ENCODE measurements around the gene KCNIP1. TPM values are rescaled to one million over a fixed set of nuclear protein-coding genes. Genes with fewer than 3 reads are reported as not detected.

Gene KCNIP1
- polyA plus RNA-seq, 1 of the 3 experiments (the other 2 are of a cell fraction) = 1.3 TPM

GRCh38 chr5:170469414-170469813 lies 34.4 kb upstream of the KCNIP1 start:
- no peaks in the 10 kb centered on the region for H3K27me3 ChIP-seq (ENCODE audit: insufficient read depth)
- H3K79me2 ChIP-seq (ENCODE audit: insufficient read depth) = no peaks in the 10 kb centered on the region
- POLR2A ChIA-PET = interaction anchor here (0.6 kb wide), 2 partner anchors 15 to 1174 kb away, joined by 3 read pairs; no protein-coding TSS in a partner anchor
- CTCF ChIA-PET = interaction anchor here (1.0 to 1.2 kb wide), 2 partner anchors 28 to 169 kb away, joined by 3 to 4 read pairs; no protein-coding TSS in a partner anchor
- no peaks in the 10 kb centered on the region for H3K9me2 ChIP-seq
- no peak overlapping the region for H3K4me3 ChIP-seq (ENCODE audit: low read depth in 2 of 2, low read length in 1 of 2)
- TF ChIP-seq GABPA (IDR thresholded peaks at IDR 0.05; ENCODE audit: low read depth) (no peak), IRF3 (IDR thresholded peaks at IDR 0.05; ENCODE audit: low read depth, low read length) (no peak), CTCF (IDR thresholded peaks at IDR 0.05) (no peak), EP300 (IDR thresholded peaks at IDR 0.05; ENCODE audit: borderline replicate concordance in 1 of 2, low read depth in 1 of 2, low read length in 1 of 2) (no peak), JUND (IDR thresholded peaks at IDR 0.05) (no peak), USF2 (IDR thresholded peaks at IDR 0.05; ENCODE audit: borderline replicate concordance, low read depth, low read length) (no peak), MAX (IDR thresholded peaks at IDR 0.05; ENCODE audit: low read depth) (no peak), TEAD4 (IDR thresholded peaks at IDR 0.05; ENCODE audit: borderline replicate concordance, insufficient read depth) (no peak), RXRA (IDR thresholded peaks at IDR 0.05; ENCODE audit: borderline replicate concordance, low read depth) (no peak), RAD21 (IDR thresholded peaks at IDR 0.05; ENCODE audit: low read length) (no peak)
- no peaks in the 10 kb centered on the region for H3K9me3 ChIP-seq
- H4K20me1 ChIP-seq (ENCODE audit: insufficient read depth) = no peaks in the 10 kb centered on the region
- H3K4me1 ChIP-seq (ENCODE audit: control insufficient read depth in 1 of 2, insufficient read depth in 2 of 2, low read depth in 1 of 2, low read length in 1 of 2) = 0 out of 4 replicates have a peak, but pooled peaks cover 0 to 4% of the 10 kb centered on the region in 2 experiments
- H3K9ac ChIP-seq = no peak overlapping the region
- H3K4me2 ChIP-seq = no peak overlapping the region
- H3K27ac ChIP-seq (ENCODE audit: low read depth in 2 of 2, low read length in 1 of 2) = no peak overlapping the region
- DNase-seq = no peak
- no peaks in the 10 kb centered on the region for H3K36me3 ChIP-seq (replicated peaks in 1 of 2; ENCODE audit: control insufficient read depth in 1 of 2, insufficient read depth in 2 of 2, low read length in 1 of 2)
- H2AFZ ChIP-seq (ENCODE audit: low read depth) = no peak overlapping the region
- peaks cover 8% of the 10 kb centered on the region for H3F3A ChIP-seq (replicated peaks; ENCODE audit: insufficient read depth)
- 96% methylated on average over 4 of the region's 4 CpGs for WGBS (ENCODE audit: low lambda C conversion rate)

- H4K20me1 ChIP-seq (ENCODE audit: insufficient read depth) = no peaks in the 10 kb centered on the region
- H3K27ac ChIP-seq (ENCODE audit: low read depth in 2 of 2, low read length in 1 of 2) = no peak overlapping the region
- no peaks in the 10 kb centered on the region for H3K79me2 ChIP-seq (ENCODE audit: insufficient read depth)
- no peak overlapping the region for H2AFZ ChIP-seq (ENCODE audit: low read depth)
- DNase-seq = no peak
- no peak overlapping the region for H3K4me3 ChIP-seq (ENCODE audit: low read depth in 2 of 2, low read length in 1 of 2)
- H3K4me1 ChIP-seq (ENCODE audit: control insufficient read depth in 1 of 2, insufficient read depth in 2 of 2, low read depth in 1 of 2, low read length in 1 of 2) = 0 out of 4 replicates have a peak, but pooled peaks cover 0 to 6% of the 10 kb centered on the region in 2 experiments
- no peaks in the 10 kb centered on the region for H3K9me2 ChIP-seq
- ChIA-PET POLR2A (no interaction called here), CTCF (interaction anchor here (0.8 to 1.2 kb wide), 3 partner anchors 15 to 163 kb away, joined by 3 to 6 read pairs (median 4); no protein-coding TSS in a partner anchor)
- no peaks in the 10 kb centered on the region for H3K27me3 ChIP-seq (ENCODE audit: insufficient read depth)
- H3F3A ChIP-seq (replicated peaks; ENCODE audit: insufficient read depth) = peaks cover 8% of the 10 kb centered on the region
- TF ChIP-seq EP300 (IDR thresholded peaks at IDR 0.05; ENCODE audit: borderline replicate concordance in 1 of 2, low read depth in 1 of 2, low read length in 1 of 2) (no peak), RFX5 (IDR thresholded peaks at IDR 0.05; ENCODE audit: low read length) (no peak), CTCF (IDR thresholded peaks at IDR 0.05) (no peak), USF2 (IDR thresholded peaks at IDR 0.05; ENCODE audit: borderline replicate concordance, low read depth, low read length) (no peak), FOXM1 (IDR thresholded peaks at IDR 0.05; ENCODE audit: low read depth) (no peak), POLR2AphosphoS5 (IDR thresholded peaks at IDR 0.05; ENCODE audit: low read depth, low read length) (no peak), FOSL2 (IDR thresholded peaks at IDR 0.05; ENCODE audit: borderline replicate concordance, low read depth) (no peak), TEAD4 (IDR thresholded peaks at IDR 0.05; ENCODE audit: borderline replicate concordance, insufficient read depth) (no peak), SMC3 (IDR thresholded peaks at IDR 0.05; ENCODE audit: low read depth, low read length) (no peak), RCOR1 (IDR thresholded peaks at IDR 0.05; ENCODE audit: low read length) (no peak), NFIC (IDR thresholded peaks at IDR 0.05; ENCODE audit: borderline replicate concordance) (no peak), FOXJ3 (CRISPR knock-in tag; IDR thresholded peaks at IDR 0.05) (no peak), GABPA (IDR thresholded peaks at IDR 0.05; ENCODE audit: low read depth) (no peak), MEF2A (IDR thresholded peaks at IDR 0.05; ENCODE audit: borderline replicate concordance, low read depth) (no peak), RXRA (IDR thresholded peaks at IDR 0.05; ENCODE audit: borderline replicate concordance, low read depth) (no peak), GATA2 (CRISPR knock-in tag; IDR thresholded peaks at IDR 0.05) (no peak)
- H3K9ac ChIP-seq = no peak overlapping the region
- no peaks in the 10 kb centered on the region for H3K9me3 ChIP-seq
- 83% methylated on average over 4 of the region's 4 CpGs for WGBS (ENCODE audit: low lambda C conversion rate)
- no peak overlapping the region for H3K4me2 ChIP-seq
- no peaks in the 10 kb centered on the region for H3K36me3 ChIP-seq (replicated peaks in 1 of 2; ENCODE audit: control insufficient read depth in 1 of 2, insufficient read depth in 2 of 2, low read length in 1 of 2)
These were observed 33.5 kb upstream of the KCNIP1 start for GRCh38 chr5:170470275-170470674.

Measured in SK-N-SH (cell line).